Thyroid gland (tissue), 4 donors: ENCODE results near the gene ABI2.

Experiments used
- POLR2A ChIP-seq, 2 donors: fragments of 450-650 bp; IDR thresholded peaks; one replicate each; pipeline ENCODE4 v1.6.1; 2017; ENCODE audit warnings: antibody characterized with exemption in 2 of 2, mild to moderate bottlenecking in 2 of 2, moderate library complexity in 1 of 2
- TF ChIP-seq, protein P1 (sequence below), 6 experiments: fragments of 200-600 bp in 3 of 6; fragments of 450-650 bp in 3 of 6; sonication (generic) in 3 of 6; IDR thresholded peaks; one replicate each; pipeline ENCODE4 v1.5.1; 2016 to 2019; ENCODE audit warnings: antibody characterized with exemption in 6 of 6, mild to moderate bottlenecking in 2 of 6, inconsistent platforms in 1 of 6, moderate library complexity in 1 of 6

GRCh38 chr2:203360833-203361430 is 32.7 kb downstream of the ABI2 start:
- TF ChIP-seq, protein P1, sequence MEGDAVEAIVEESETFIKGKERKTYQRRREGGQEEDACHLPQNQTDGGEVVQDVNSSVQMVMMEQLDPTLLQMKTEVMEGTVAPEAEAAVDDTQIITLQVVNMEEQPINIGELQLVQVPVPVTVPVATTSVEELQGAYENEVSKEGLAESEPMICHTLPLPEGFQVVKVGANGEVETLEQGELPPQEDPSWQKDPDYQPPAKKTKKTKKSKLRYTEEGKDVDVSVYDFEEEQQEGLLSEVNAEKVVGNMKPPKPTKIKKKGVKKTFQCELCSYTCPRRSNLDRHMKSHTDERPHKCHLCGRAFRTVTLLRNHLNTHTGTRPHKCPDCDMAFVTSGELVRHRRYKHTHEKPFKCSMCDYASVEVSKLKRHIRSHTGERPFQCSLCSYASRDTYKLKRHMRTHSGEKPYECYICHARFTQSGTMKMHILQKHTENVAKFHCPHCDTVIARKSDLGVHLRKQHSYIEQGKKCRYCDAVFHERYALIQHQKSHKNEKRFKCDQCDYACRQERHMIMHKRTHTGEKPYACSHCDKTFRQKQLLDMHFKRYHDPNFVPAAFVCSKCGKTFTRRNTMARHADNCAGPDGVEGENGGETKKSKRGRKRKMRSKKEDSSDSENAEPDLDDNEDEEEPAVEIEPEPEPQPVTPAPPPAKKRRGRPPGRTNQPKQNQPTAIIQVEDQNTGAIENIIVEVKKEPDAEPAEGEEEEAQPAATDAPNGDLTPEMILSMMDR (IDR thresholded peaks at IDR 0.05): no peak
- TF ChIP-seq POLR2A (IDR thresholded peaks at IDR 0.05): no peak
